H1 (cell line): Measurements from ENCODE around the gene MIPOL1. TPM values are rescaled to one million over a fixed set of nuclear protein-coding genes. Genes with fewer than 3 reads are reported as not detected.

Source experiments
- CBX5 ChIP-seq: fragments of 300-800, 300-1000 bp; sonication (generic); IDR thresholded peaks from 2 replicates; pipeline ENCODE4 v1.7.1; 2016; ENCODE audit warnings: antibody characterized with exemption, low read length, low read depth
- CREB1 ChIP-seq: IDR thresholded peaks from 2 replicates; pipeline ENCODE4 v1.6.1; 2012; ENCODE audit warnings: inconsistent platforms
- FOSL1 ChIP-seq: IDR thresholded peaks from 2 replicates; pipeline ENCODE4 v1.6.1; 2011; ENCODE audit warnings: mild to moderate bottlenecking, low read depth, low read length, moderate library complexity; ENCODE audit not compliant: insufficient read depth
- KDM5A ChIP-seq: fragments of 200-600 bp; IDR thresholded peaks from 2 replicates; pipeline ENCODE4 v1.7.1; 2012; ENCODE audit warnings: mild to moderate bottlenecking, low read length, inconsistent platforms, mixed read lengths
- TCF12 ChIP-seq: IDR thresholded peaks from 2 replicates; pipeline ENCODE4 v1.6.1; 2011; ENCODE audit warnings: low read depth, mild to moderate bottlenecking, low read length
- polyA plus RNA-seq, 7 experiments: library from polyadenylated mRNA; depleted of rRNA in 3 of 7; stranded (reverse) in 5 of 7; unstranded in 2 of 7; fragments of >200 nt in 5 of 7; fragments of 200-250 nt in 2 of 7; gene quantifications; 1 replicate in 5 of 7; 2 replicates in 1 of 7; 4 replicates in 1 of 7; pipeline versions ENCODE4 v1.2.1 to v1.2.3, GENCODE V29; 2011 to 2013; ENCODE audit warnings: missing spikeins in 2 of 7, mixed read lengths in 2 of 7
- total RNA-seq: library from RNA; stranded (reverse); fragmentation: NEBNext Ultra II Directional; extraction: Animal tissue kit (Norgen Biotek cat#: 25700); gene quantifications from 2 replicates; pipeline ENCODE4 v1.2.1, GENCODE V29; 2021
- TF ChIP-seq, protein P1 (sequence below): fragments of 300-600 bp; sonication (generic); IDR thresholded peaks from 2 replicates; pipeline ENCODE4 v1.7.1; 2012; ENCODE audit warnings: low read length, moderate library complexity, mild to moderate bottlenecking, inconsistent platforms; ENCODE audit not compliant: insufficient replicate concordance

Gene MIPOL1
- total and polyA plus RNA-seq, 2 of the 8 experiments (the other 6 are each of a cell fraction or from before 2014, with no cell fraction given) = 2.8 to 23.9 TPM

DNA sequence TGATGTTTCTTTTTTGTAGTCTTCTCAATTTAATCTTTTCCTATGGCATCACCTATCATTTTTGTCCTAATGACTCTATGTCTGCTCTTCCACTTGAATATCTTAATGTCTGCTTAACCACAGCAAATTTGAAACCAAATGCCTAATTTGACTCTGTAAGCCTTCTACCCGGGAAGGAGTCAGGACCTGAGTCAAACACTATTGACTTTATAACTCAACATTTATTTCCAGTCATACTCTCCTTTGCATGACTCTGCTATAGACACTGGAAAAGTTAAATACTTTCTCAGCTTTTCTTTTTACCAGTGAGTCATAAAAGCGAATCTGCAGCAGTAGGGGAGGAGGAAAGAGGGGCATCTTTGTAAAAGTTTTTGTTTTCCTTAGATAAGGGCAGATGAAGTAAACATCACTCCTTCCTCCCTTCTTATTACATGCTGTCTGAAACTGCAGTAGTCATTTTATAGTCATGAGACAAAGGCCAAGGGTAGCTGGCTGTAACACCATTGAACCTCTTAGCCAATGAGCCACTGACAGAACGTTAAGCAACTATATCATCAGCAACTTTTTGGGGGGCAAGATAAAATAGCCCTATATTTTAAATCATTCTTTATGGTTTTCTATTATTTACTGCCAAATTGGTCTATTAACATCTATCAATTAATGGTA lies 179.3 kb downstream of the MIPOL1 start (continued):
- TF ChIP-seq, protein P1, sequence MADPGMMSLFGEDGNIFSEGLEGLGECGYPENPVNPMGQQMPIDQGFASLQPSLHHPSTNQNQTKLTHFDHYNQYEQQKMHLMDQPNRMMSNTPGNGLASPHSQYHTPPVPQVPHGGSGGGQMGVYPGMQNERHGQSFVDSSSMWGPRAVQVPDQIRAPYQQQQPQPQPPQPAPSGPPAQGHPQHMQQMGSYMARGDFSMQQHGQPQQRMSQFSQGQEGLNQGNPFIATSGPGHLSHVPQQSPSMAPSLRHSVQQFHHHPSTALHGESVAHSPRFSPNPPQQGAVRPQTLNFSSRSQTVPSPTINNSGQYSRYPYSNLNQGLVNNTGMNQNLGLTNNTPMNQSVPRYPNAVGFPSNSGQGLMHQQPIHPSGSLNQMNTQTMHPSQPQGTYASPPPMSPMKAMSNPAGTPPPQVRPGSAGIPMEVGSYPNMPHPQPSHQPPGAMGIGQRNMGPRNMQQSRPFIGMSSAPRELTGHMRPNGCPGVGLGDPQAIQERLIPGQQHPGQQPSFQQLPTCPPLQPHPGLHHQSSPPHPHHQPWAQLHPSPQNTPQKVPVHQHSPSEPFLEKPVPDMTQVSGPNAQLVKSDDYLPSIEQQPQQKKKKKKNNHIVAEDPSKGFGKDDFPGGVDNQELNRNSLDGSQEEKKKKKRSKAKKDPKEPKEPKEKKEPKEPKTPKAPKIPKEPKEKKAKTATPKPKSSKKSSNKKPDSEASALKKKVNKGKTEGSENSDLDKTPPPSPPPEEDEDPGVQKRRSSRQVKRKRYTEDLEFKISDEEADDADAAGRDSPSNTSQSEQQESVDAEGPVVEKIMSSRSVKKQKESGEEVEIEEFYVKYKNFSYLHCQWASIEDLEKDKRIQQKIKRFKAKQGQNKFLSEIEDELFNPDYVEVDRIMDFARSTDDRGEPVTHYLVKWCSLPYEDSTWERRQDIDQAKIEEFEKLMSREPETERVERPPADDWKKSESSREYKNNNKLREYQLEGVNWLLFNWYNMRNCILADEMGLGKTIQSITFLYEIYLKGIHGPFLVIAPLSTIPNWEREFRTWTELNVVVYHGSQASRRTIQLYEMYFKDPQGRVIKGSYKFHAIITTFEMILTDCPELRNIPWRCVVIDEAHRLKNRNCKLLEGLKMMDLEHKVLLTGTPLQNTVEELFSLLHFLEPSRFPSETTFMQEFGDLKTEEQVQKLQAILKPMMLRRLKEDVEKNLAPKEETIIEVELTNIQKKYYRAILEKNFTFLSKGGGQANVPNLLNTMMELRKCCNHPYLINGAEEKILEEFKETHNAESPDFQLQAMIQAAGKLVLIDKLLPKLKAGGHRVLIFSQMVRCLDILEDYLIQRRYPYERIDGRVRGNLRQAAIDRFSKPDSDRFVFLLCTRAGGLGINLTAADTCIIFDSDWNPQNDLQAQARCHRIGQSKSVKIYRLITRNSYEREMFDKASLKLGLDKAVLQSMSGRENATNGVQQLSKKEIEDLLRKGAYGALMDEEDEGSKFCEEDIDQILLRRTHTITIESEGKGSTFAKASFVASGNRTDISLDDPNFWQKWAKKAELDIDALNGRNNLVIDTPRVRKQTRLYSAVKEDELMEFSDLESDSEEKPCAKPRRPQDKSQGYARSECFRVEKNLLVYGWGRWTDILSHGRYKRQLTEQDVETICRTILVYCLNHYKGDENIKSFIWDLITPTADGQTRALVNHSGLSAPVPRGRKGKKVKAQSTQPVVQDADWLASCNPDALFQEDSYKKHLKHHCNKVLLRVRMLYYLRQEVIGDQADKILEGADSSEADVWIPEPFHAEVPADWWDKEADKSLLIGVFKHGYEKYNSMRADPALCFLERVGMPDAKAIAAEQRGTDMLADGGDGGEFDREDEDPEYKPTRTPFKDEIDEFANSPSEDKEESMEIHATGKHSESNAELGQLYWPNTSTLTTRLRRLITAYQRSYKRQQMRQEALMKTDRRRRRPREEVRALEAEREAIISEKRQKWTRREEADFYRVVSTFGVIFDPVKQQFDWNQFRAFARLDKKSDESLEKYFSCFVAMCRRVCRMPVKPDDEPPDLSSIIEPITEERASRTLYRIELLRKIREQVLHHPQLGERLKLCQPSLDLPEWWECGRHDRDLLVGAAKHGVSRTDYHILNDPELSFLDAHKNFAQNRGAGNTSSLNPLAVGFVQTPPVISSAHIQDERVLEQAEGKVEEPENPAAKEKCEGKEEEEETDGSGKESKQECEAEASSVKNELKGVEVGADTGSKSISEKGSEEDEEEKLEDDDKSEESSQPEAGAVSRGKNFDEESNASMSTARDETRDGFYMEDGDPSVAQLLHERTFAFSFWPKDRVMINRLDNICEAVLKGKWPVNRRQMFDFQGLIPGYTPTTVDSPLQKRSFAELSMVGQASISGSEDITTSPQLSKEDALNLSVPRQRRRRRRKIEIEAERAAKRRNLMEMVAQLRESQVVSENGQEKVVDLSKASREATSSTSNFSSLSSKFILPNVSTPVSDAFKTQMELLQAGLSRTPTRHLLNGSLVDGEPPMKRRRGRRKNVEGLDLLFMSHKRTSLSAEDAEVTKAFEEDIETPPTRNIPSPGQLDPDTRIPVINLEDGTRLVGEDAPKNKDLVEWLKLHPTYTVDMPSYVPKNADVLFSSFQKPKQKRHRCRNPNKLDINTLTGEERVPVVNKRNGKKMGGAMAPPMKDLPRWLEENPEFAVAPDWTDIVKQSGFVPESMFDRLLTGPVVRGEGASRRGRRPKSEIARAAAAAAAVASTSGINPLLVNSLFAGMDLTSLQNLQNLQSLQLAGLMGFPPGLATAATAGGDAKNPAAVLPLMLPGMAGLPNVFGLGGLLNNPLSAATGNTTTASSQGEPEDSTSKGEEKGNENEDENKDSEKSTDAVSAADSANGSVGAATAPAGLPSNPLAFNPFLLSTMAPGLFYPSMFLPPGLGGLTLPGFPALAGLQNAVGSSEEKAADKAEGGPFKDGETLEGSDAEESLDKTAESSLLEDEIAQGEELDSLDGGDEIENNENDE = no peak
- TF ChIP-seq TCF12 (no peak), KDM5A (no peak), CREB1 (no peak), CBX5 (no peak), FOSL1 (no peak)
